ENCODE data around the gene CSPG4.

DNA sequence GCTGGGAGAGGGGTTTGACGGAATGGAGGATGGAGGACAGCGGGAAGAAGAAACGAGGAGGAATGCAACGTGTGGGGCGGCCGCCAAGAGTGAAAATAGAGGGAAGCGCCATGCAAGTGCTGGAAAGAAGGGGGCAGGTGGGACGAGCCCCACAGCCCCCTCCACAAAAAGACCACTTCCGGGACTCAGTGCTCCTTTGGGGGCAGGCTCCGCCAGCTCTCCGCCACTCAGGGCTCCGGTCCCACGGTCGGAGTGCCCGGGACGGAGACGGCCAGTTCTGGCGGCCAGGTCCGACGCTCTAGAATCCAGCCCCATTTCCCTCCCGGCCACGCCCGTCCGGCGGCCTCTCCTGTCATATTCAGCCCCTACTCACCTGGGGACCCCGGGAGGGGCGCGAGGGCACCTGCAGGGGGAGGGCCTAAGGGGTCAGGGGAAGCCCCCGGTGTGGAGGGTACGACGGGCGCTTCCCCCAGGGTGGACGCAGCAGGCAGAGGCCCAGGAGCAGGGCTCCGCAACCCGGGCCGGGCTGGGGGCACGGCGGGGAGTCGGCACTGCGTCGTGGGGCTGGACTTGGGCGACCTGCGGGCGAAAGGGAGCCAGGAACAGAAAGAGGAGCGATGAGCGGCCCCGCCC, 25.5 kb upstream of the CSPG4 start:
- TF ChIP-seq EZH2 (IDR thresholded peaks at IDR 0.05; ENCODE audit: low read depth, low read length, severe bottlenecking) (no peak), POLR2A (IDR thresholded peaks at IDR 0.05; ENCODE audit: control extremely low read depth in 1 of 2, low read depth in 2 of 2, low read length in 2 of 2) (no peak), CEBPB (IDR thresholded peaks at IDR 0.05; ENCODE audit: low read depth, low read length) (no peak), CREB1 (IDR thresholded peaks at IDR 0.05) (no peak), FOSL1 (IDR thresholded peaks at IDR 0.05; ENCODE audit: insufficient read depth, low read depth, low read length) (no peak), HDAC2 (IDR thresholded peaks at IDR 0.05; ENCODE audit: borderline replicate concordance in 1 of 2, low read depth in 2 of 2, low read length in 2 of 2) (no peak), CBX5 (IDR thresholded peaks at IDR 0.05; ENCODE audit: low read depth, low read length) (no peak), CHD1 (IDR thresholded peaks at IDR 0.05; ENCODE audit: low read depth, low read length) (no peak), RBBP5 (IDR thresholded peaks at IDR 0.05; ENCODE audit: borderline replicate concordance, low read depth, low read length) (no peak), POLR2AphosphoS5 (IDR thresholded peaks at IDR 0.05; ENCODE audit: low read depth, low read length) (no peak)
- TF ChIP-seq, protein P1, sequence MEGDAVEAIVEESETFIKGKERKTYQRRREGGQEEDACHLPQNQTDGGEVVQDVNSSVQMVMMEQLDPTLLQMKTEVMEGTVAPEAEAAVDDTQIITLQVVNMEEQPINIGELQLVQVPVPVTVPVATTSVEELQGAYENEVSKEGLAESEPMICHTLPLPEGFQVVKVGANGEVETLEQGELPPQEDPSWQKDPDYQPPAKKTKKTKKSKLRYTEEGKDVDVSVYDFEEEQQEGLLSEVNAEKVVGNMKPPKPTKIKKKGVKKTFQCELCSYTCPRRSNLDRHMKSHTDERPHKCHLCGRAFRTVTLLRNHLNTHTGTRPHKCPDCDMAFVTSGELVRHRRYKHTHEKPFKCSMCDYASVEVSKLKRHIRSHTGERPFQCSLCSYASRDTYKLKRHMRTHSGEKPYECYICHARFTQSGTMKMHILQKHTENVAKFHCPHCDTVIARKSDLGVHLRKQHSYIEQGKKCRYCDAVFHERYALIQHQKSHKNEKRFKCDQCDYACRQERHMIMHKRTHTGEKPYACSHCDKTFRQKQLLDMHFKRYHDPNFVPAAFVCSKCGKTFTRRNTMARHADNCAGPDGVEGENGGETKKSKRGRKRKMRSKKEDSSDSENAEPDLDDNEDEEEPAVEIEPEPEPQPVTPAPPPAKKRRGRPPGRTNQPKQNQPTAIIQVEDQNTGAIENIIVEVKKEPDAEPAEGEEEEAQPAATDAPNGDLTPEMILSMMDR (IDR thresholded peaks at IDR 0.05; ENCODE audit: control extremely low read depth in 1 of 3, insufficient read depth in 1 of 3, low read depth in 1 of 3, low read length in 3 of 3), result no peak

Data from H1 (cell line).